CD4-positive, alpha-beta T cell treated with Interleukin-6 for 4 hours (primary cell): ENCODE measurements around the gene PHETA2.
"Not testable (repeated sequence)": the region's sequence is repeated elsewhere in the genome, so short reads cannot be mapped to it uniquely, and the experiment has no call there.

ENCODE experiments used
- DNase-seq: peaks from one replicate; pipeline ENCODE4 v3.0.0-alpha.2; 2020; ENCODE audit warnings: mixed read lengths

PHETA2 gene

DNA sequence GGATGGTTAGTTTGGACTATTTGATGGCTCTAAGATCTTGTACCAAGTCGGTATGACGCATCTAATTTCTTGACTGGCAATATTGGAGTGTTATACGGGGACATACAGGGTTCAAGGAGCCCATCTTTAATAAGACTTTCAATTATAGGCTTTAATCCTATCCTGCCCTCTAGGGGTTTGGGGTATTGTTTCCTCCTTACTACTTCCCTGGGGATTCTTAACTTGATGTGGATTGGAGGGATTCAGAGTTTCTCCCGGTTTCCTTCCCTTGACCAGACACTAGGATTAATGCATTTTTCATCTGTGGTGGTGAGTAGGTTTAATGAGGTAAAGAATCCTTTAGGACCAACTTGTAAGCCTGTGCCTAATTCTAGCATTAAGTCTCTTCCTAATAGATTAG, 37.8 kb downstream of the PHETA2 start:
- DNase-seq: no peak

GRCh38 chr22:42112793-42113192, 38.7 kb downstream of the PHETA2 start:
- peak; percentile 23 for DNase-seq

GRCh38 chr22:42114721-42115120, 40.7 kb downstream of the PHETA2 start:
- DNase-seq: no peak

DNA sequence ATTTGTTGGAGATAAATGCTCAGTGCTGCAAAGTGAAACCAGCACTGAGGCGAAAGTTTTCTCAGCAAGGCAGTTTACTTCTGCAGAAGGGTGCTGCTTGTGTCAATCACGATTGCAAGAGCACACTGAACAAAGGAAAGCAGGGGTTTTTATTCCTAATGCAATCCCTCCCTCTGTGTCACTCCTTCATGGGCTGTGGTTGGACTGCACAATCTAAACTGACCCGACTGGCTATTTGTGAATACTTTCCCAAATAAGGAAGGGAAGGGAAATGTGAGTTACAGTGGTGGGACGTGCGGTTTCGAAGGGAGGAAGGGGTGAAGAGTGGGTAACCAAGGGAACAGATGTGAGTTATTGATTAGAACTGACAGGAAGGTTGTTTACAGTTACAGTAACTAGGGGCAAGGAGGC, 41.4 kb downstream of the PHETA2 start:
- DNase-seq: not testable (repeated sequence)

DNA sequence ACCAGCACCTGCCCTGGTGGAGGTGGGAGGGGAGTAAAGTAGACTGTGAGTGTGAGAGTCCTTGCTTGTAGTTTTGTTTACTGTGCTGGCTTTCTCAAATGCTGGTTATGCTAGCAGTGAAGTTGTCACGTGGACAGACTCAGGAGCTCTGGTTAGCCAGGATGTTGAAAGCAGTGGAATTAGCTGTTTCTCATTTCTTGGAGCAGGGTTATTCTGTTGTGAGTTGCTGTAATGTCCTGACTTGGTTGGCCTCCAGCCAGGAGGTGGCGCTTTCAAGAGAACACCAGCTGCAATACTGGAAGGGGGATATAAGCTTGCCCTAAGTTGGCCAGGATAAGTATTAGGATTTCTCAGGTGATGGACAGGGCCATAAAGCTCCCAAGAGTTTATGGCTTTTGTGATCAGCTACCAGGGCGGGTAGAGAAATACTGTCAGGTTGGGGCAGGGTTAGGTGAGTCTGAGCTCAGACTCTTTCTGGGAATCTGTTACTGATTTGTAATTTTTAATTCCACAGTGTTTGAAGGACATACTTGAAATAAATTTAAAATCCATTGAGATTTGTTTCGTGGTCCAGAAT, 42.9 kb downstream of the PHETA2 start:
- no peak for DNase-seq

- DNase-seq: peak; percentile 55
Observed at GRCh38 chr22:42120231-42121021, 46.4 kb downstream of the PHETA2 start.

DNA sequence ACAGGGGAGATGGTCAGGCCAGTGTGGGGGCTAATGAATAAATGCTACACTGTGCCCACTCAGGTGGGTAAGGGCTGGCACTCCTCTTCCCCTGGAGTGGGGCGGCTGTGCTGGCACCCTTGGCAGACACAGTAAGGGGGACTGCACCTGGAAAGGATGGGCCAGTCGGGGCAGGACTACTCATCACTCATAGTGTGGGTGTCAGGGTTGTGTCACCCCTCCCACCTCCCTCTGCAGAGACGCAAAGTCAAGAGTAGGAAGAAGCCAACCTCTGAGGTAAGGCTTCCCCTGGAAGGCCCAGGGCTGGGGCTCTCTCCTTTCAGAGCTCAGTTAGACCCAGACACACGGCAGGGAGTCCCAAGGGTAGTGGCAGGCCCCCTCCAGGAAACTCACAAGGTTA, 49.5 kb downstream of the PHETA2 start:
- not testable (repeated sequence) for DNase-seq

GRCh38 chr22:42127606-42128005, 53.6 kb downstream of the PHETA2 start:
- no peak for DNase-seq

- not testable (repeated sequence) for DNase-seq
Observed at GRCh38 chr22:42128007-42128406, 54.0 kb downstream of the PHETA2 start.
